Measurements from ENCODE around the gene FLOT2. TPM values are rescaled to one million over a fixed set of nuclear protein-coding genes. Genes with fewer than 3 reads are reported as not detected.
A peak's percentile ranks its signal among the peaks of the same experiment; 100 is the strongest.

FLOT2 gene
- polyA plus RNA-seq, 1 donor (not counting 4 experiments of a cell fraction or from before 2014, with no cell fraction given): 67.2 TPM

DNA sequence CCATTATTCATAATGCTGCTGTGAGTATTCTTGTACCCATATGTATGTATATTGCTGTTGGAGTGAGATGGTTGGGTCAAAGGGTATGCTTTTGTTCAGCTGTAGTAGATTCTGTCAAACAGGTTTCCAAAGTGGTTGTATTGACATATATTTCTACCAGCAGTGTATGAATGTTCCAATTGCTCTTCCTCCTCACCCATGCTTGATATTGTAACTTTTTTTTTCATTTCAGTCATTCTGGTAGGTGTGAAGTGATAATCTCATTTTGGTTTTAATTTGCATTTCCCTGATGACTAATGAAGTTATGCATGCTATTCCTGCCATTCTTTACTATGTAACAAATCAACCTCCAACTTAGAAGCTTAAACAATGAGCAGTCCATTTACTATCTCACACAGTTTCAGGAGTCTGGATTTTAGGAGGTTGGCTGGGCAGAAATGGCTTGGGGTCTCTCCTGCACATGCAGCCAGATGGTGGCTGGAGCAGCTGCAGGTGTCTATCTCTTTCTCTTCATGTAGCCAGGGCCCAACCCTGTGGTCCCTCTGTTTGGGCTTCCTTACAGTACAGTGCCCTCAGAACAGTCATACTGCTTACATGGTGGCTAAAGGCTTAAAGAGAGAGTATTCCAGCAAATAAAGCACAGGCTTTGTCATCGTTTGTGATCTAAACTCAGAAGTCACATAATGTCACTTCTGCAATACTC, 21.5 kb downstream of the FLOT2 start:
- DNase-seq (ENCODE audit: low read depth, low spot score) (no peak), FAIRE-seq (peak; percentile 17)
- dilution Hi-C loops (cut with MboI; ENCODE audit: extremely low pct_ligation_motif_present, low sequenced_read_pairs): no loop called here

DNA sequence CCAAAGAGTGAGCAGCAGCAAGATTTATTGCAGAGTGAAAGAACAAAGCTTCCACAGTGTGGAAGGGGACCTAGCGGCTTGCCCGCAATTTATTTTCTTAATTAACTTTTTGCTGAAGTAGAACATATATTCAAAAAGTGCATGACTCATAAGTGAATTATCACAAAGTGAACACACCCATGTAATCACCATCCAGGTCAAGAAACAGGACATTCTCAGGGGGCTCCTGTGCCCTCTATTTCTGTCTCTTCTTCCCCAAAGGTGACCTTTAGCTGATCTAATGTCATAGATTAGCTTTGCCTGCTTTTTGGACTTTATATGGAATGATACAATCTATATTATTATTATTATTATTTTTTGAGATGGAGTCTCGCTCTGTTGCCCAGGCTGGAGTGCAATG, 22.8 kb downstream of the FLOT2 start:
- Histone ChIP-seq H4K20me1 (ENCODE audit: control insufficient read depth, extremely low read depth, insufficient read depth, low read length) (no peaks in the 10 kb centered on the region), H3K4me3 (ENCODE audit: control insufficient read depth in 2 of 3, extremely low read depth in 1 of 3, insufficient read depth in 2 of 3, low read depth in 1 of 3, low read length in 3 of 3) (no peak overlapping the region), H3K9me1 (ENCODE audit: control insufficient read depth, extremely low read depth, insufficient read depth, low read length) (no peaks in the 10 kb centered on the region), H3K4me1 (ENCODE audit: control insufficient read depth, extremely low read depth, insufficient read depth, low read length) (peaks cover 28% of the 10 kb centered on the region), H3K4me2 (ENCODE audit: control insufficient read depth, extremely low read depth, insufficient read depth, low read depth, low read length) (no peak overlapping the region), H3K9me3 (ENCODE audit: control insufficient read depth, low read depth, low read length) (no peaks in the 10 kb centered on the region), H3K9ac (ENCODE audit: control insufficient read depth, extremely low read depth, insufficient read depth, low read length) (no peak overlapping the region), H3K27ac (ENCODE audit: control insufficient read depth, insufficient read depth, low read length) (no peak overlapping the region), H2AFZ (ENCODE audit: control insufficient read depth, low read length) (no peak overlapping the region), H3K27me3 (ENCODE audit: control insufficient read depth, extremely low read depth, insufficient read depth, low read length) (no peaks in the 10 kb centered on the region), H3K79me2 (ENCODE audit: control insufficient read depth, insufficient read depth, low read length) (no peaks in the 10 kb centered on the region), H3K36me3 (ENCODE audit: control insufficient read depth in 2 of 2, extremely low read depth in 1 of 2, insufficient read depth in 2 of 2, low read length in 2 of 2) (peaks cover 0 to 4% of the 10 kb centered on the region in 2 experiments)
- no peak for DNase-seq (ENCODE audit: low read depth, low spot score)
- FAIRE-seq: no peak
- no peak for TF ChIP-seq EZH2 (IDR thresholded peaks at IDR 0.05; ENCODE audit: low read length)
- TF ChIP-seq, protein P1, sequence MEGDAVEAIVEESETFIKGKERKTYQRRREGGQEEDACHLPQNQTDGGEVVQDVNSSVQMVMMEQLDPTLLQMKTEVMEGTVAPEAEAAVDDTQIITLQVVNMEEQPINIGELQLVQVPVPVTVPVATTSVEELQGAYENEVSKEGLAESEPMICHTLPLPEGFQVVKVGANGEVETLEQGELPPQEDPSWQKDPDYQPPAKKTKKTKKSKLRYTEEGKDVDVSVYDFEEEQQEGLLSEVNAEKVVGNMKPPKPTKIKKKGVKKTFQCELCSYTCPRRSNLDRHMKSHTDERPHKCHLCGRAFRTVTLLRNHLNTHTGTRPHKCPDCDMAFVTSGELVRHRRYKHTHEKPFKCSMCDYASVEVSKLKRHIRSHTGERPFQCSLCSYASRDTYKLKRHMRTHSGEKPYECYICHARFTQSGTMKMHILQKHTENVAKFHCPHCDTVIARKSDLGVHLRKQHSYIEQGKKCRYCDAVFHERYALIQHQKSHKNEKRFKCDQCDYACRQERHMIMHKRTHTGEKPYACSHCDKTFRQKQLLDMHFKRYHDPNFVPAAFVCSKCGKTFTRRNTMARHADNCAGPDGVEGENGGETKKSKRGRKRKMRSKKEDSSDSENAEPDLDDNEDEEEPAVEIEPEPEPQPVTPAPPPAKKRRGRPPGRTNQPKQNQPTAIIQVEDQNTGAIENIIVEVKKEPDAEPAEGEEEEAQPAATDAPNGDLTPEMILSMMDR (optimal IDR thresholded peaks at IDR 0.05 in 1 of 3, IDR thresholded peaks at IDR 0.05 in 1 of 3, conservative IDR thresholded peaks at IDR 0.05 in 1 of 3; ENCODE audit: extremely low read depth in 1 of 3, insufficient read depth in 2 of 3, low read length in 3 of 3): no peak
- dilution Hi-C loops (cut with MboI; ENCODE audit: extremely low pct_ligation_motif_present, low sequenced_read_pairs): no loop called here

More for the DNA sequence above, 21.5 kb downstream of the FLOT2 start:
- Histone ChIP-seq H3K4me1 (ENCODE audit: control insufficient read depth, extremely low read depth, insufficient read depth, low read length) (peaks cover 39% of the 10 kb centered on the region), H2AFZ (ENCODE audit: control insufficient read depth, low read length) (no peak overlapping the region), H3K9me3 (ENCODE audit: control insufficient read depth, low read depth, low read length) (no peaks in the 10 kb centered on the region), H4K20me1 (ENCODE audit: control insufficient read depth, extremely low read depth, insufficient read depth, low read length) (no peaks in the 10 kb centered on the region), H3K4me3 (ENCODE audit: control insufficient read depth in 2 of 3, extremely low read depth in 1 of 3, insufficient read depth in 2 of 3, low read depth in 1 of 3, low read length in 3 of 3) (no peak overlapping the region), H3K27me3 (ENCODE audit: control insufficient read depth, extremely low read depth, insufficient read depth, low read length) (no peaks in the 10 kb centered on the region), H3K9me1 (ENCODE audit: control insufficient read depth, extremely low read depth, insufficient read depth, low read length) (no peaks in the 10 kb centered on the region), H3K36me3 (ENCODE audit: control insufficient read depth in 2 of 2, extremely low read depth in 1 of 2, insufficient read depth in 2 of 2, low read length in 2 of 2) (peaks cover 9 to 13% of the 10 kb centered on the region in 2 experiments), H3K9ac (ENCODE audit: control insufficient read depth, extremely low read depth, insufficient read depth, low read length) (no peak overlapping the region), H3K27ac (ENCODE audit: control insufficient read depth, insufficient read depth, low read length) (no peak overlapping the region), H3K4me2 (ENCODE audit: control insufficient read depth, extremely low read depth, insufficient read depth, low read depth, low read length) (no peak overlapping the region), H3K79me2 (ENCODE audit: control insufficient read depth, insufficient read depth, low read length) (no peaks in the 10 kb centered on the region)
- TF ChIP-seq EZH2 (IDR thresholded peaks at IDR 0.05; ENCODE audit: low read length): no peak
- TF ChIP-seq, protein P1 (optimal IDR thresholded peaks at IDR 0.05 in 1 of 3, IDR thresholded peaks at IDR 0.05 in 1 of 3, conservative IDR thresholded peaks at IDR 0.05 in 1 of 3; ENCODE audit: extremely low read depth in 1 of 3, insufficient read depth in 2 of 3, low read length in 3 of 3): no peak

All from keratinocyte (primary cell).